IPS-NIHi7 (cell line): ENCODE results near the gene ADCY2.
A peak's percentile ranks its signal among the peaks of the same experiment; 100 is the strongest.

Experiments used
- DNase-seq: peaks from one replicate; pipeline ENCODE4 v3.0.0; 2012; ENCODE audit warnings: mixed read lengths; ENCODE audit errors: extremely low spot score

Gene ADCY2

DNA sequence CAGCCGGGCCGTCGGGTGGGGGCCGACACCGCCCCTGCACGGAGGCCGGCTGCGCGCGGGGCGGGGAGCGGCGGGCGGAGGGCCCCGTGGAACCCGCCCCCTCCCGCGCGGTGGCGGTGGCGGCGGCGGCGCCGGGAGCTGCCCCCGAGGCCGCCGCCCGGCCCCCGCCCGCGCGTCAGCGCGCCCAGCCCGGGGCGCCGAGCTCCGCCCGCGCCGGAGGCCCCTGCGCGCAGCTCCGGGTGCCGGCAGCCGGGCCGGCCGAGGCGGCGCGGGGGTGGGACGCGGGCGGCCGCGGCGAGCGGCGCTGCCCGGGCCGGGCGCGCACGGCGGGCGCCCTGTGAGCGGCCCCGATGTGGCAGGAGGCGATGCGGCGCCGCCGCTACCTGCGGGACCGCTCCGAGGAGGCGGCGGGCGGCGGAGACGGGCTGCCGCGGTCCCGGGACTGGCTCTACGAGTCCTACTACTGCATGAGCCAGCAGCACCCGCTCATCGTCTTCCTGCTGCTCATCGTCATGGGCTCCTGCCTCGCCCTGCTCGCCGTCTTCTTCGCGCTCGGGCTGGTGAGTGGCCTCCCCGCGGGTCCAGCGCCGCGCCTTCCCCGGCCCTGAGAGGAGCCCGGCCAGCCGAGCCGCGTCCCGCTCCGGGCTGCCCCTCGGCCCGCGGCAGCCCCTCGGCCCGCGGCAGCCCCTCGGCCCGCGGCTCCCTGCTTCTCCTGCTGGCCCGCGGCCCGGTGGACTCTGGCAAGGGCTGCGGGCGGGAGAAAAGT is at the start of gene ADCY2:
Gene ADCY2 (plus strand): TSS at position 192 of the 766 bp plus-strand sequence. CDS start 159 bp downstream, at position 351.
- peak; percentile 38 for DNase-seq

DNA sequence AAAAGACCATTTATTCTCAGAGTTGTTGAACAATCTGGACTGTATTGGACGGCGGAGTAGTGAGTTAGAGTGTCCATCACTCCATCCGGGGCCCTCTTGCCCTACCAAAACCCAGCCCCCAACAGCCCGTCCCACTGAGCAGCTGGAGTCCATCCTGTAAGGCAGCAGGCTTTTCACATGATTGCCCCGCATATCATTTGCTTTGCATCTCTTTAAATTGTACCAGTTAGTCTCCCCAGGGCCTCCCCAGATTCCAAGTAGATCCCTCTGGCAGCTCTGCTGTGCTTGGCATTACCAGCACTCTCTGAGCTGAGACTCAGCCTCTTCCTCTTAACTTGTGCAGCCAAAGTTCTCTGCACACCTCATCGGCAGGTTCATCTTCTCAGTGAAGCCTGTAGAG is 48.6 kb upstream of the ADCY2 start:
- peak; percentile 46 for DNase-seq

DNA sequence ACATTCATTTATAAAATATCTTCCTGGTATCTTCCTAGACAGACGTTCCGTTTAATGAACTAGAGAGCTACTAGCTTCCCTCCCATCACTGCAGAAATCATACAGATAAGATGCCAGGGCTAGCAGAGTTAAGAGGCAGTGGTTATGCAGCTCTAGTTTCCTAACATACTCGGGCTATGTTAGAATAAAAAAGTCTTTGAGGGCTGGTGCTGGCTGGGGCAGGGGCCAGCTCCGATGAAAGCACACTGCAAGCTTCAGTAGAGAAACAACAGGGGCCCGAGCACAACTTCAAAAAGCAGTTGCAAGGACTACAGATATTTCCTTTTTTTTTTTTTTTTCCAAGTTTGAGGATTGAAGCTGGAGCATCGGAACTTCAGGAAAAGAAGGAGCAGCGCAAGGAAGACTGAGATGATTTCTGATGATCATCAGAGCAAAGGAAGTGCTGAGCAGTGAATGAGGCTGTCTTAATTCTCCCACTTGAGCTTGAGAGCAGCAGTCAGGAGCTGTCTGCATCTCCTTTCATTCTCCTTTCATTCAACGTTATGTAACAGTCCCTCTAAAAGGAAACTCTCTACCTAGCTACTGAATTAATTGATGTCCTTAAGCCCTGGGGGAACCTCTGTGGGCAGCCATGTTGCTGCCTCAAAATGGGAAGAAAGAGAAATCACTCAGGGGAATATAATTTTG is 47.6 kb upstream of the ADCY2 start:
- peak; percentile 30 for DNase-seq

DNA sequence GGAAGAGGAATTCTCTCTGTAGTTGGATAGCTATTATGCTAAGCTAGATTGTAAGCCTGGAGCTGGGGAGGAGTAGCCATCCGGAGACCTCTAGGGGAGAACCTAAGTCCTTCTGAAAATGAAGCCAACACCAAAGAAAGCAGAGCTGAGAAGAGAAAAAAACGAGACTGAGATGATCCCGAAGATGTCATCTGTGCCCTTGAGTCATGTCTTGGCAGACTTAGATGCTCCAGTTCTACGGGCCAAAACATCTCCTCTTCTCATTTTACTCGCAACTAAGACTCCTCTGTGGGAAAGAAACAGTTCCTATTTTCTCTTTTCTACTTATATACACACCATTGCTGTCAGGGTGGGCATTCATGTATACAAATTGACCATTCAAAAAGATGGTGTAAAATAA is 34.3 kb upstream of the ADCY2 start:
- DNase-seq: no peak

DNA sequence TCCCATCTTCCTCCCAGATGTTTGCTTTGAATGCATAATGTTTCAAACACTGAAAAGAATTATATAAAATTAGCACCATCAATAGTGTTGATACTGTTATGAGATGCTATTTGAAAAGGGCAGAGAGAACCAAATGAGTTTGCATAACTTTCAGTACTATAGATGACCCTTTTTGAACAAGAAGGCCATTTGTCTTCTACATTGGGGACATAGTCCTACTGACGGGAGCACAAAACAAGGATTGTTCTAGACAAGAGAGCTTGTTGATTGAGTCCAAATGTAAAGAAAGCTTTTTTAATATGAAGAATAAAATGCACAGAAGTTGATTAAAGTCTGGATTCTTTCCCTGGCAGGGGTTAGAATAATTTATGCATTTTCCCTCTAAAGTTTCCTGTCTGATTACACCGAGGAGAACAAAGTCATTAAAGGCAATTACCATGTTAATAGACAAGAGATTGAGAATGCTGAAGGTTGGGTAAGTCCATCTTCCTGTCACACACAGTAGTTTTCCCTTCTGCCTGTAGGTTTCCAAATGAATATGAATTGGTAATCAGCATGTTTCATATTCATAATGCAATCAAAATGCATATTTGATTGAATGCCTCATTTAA is 32.8 kb upstream of the ADCY2 start:
- DNase-seq: no peak

DNA sequence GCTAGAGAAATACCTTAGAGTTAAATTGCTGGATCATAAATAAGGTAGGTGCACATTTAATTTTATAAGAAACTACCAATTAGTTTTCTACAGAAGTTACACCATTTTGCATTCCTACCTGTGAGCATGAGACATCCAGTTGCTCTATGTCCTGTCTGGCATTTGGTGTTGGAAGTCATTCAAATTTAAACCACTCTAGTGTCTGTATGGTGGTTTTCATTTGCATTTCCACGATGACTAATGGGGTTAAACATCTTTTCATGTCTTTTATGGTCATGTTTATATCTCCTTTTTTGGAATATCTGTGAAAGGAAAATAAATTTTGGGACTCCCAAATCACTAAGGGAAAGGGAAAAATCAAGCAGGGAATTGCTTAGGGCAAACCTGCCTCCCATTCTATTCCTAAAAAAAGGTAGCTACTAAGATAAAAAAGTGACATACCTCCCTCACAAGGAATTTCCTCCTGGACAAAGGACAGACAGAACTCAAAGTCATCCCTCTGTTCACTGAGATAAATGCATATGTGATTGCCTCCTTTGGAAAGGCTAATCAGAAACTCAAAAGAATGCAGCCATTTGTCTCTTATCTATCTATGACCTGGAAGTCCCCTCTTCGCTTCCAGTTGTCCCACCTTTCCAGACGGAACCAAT is 31.6 kb upstream of the ADCY2 start:
- DNase-seq: no peak

DNA sequence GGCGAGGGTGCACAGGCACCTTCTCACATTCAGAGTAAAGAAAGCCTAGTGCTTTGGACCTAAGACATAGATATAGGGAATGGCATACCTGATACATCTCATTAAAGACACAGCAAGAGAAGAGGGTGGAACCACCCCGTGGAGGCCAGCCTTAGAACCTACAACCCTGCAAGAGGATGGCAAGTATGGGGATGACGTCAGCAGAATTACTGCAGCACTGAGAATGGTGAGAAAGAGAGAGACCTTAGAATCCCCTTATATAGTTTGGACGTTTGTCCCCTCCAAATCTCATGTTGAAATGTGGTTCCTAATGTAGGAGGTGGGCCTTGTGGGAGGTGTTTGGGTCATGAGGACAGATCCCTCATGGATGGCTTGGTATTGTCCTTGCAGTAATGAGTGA is 28.2 kb upstream of the ADCY2 start:
- DNase-seq: no peak

DNA sequence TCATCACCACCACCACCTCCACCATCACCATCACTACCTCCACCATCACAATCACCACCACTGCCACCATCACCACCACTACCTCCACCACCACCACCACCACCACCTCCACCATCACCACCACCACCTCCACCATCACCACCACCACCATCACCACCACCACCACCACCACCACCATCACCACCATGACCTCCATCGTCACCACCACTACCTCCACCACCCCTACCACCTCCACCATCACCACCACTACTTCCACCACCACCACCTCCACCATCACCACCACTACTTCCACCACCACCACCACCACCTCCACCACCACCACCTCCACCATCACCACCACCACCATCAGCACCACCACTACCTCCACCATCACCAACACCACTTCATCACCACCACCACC is 23.5 kb upstream of the ADCY2 start:
- no peak for DNase-seq

DNA sequence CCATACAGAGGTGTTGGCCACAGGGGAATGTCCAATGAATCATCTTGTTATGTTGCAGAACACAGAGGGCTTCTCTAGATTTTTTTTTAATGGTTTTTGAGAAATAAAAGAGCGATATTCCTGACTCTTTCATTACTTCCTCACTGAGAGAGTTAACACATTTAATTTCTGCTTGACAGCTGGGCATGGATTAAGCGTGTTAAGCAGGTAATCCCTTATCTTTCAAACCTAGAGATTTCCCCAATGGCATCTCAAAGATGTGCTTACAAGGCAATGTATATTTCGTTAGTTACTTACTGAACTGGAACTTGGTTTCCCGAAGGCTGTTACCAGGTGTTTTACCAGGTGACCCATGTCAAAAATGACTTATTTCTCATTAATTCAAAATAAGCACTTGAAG is 21.8 kb upstream of the ADCY2 start:
- no peak for DNase-seq

DNA sequence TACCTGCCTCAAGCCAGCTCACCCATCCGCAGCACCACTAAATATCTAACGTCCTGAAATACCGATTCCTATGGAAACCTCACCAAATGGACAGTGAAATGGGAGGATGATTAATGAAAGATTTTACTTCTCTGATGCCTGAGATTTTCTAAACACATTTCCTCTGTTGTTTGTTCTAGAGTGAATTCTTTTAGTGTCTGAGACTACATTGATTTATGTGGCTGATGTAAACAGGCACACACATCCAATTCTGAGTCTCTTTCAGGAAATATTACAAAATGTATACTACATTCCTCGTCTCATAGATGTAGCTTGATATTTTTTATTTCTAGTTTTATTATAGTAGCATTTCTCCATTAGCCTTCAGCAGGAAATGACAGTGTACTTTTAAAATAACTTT is 20.5 kb upstream of the ADCY2 start:
- DNase-seq: no peak

DNA sequence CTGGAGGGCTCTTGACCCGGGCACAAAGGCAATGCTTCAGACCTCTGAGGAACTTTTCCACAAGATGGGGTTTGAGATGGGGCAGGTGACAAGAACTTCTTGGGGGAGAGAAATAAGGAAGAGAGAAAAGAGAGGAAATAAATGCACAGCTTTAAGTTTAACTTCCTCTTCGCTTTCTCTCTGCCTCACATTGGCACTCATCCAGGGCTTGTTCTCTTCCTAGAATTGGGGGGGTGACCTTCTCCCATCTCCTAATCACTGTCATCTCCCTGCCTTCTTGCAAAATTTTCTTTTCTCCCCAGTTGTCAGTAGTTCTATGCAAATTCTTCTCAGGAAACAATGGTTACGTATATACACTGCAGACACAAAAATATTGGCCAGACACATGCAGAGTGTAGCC is 19.1 kb upstream of the ADCY2 start:
- no peak for DNase-seq

DNA sequence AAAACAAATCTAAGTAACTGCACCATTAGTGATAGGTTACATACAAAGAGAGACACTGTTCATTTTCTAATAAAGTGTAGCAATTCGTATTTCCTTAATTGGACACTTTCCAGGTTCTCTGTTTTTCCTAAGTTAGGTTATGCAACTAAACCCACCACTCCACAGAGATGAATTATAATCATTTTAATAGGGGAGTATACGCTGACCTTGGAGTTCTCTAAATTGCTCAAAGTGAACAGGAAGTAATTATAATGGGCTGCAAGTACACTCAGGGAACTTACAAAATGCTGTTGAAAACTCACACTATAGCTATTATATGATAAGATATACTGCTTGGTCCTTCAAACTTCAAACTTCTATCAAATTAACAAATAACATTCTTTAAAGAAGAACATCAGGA is 18.2 kb upstream of the ADCY2 start:
- DNase-seq: no peak

DNA sequence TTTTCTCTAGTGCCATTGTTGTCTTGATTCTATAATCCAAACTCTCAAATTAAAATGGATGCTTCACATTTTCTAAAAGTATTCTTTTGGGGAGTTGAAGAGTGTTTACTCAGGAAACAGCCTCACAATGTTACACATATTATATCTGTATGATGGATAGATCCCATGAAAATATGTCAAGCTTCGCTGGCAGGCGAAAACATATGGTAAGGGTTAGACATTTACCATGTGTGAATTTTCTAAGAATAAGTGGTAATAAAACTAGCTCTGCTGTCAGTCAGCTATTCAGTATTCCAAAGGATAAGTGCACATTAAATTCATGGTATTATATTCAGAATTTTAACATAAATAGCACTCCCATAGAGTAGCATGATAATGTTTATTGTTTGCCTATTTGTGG is 13.3 kb upstream of the ADCY2 start:
- DNase-seq: no peak

DNA sequence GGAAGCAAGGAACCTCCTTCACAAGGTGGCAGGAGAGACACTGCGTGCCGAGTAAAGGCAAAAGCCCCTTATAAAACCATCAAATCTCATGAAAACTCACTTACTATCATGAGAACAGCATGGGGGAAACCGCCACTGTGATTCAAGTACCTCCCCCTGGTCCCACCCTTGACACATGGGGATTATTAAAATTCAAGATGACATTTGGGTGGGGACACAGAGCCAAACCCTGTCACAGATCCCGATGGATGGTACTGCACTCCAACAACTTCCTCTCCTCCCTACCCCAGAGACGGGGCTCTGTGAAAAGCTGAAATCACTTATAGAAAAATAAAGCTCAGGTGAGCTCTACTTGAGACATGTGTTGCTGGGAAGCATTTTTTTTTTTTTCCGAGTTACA is 10.3 kb upstream of the ADCY2 start:
- DNase-seq: no peak

DNA sequence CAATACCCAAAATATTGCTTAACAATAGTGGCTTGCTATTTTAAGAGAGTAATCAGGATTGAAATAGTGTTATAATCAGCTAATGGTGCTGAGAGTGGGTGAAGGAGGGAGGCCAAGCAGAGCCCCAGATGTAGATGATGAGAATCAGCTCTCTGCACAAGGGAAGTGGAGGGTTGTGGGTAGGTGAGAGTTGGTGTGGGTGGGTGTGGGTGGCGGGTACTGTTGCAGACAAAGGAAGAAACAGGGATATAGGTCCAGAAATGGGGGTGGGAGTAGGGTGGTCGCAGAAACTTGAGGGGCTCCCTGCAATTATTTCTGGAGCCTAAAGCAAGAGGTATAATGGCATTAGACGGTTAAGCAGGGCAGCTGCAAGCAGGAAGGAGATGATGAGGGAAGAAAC is 7.4 kb upstream of the ADCY2 start:
- no peak for DNase-seq

DNA sequence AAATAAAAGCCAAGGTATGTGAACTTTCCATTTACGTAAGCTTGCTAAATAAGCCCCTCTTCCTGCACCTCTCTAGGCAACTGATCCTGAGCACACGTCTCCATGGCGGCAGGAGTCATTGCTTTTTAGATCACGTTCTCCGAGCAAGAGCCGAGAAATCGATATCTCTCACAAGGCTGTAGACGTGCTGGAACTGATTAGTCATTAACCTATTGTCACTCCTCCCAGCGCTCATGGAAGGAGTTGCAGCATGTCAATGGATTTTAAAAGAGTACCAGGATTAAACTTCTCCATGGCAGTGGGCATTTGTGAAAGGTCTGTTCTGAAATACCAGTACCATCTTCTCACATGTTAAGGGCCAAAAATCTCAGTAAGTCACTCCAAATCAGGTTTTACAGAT is 4.7 kb upstream of the ADCY2 start:
- DNase-seq: peak; percentile 37

DNA sequence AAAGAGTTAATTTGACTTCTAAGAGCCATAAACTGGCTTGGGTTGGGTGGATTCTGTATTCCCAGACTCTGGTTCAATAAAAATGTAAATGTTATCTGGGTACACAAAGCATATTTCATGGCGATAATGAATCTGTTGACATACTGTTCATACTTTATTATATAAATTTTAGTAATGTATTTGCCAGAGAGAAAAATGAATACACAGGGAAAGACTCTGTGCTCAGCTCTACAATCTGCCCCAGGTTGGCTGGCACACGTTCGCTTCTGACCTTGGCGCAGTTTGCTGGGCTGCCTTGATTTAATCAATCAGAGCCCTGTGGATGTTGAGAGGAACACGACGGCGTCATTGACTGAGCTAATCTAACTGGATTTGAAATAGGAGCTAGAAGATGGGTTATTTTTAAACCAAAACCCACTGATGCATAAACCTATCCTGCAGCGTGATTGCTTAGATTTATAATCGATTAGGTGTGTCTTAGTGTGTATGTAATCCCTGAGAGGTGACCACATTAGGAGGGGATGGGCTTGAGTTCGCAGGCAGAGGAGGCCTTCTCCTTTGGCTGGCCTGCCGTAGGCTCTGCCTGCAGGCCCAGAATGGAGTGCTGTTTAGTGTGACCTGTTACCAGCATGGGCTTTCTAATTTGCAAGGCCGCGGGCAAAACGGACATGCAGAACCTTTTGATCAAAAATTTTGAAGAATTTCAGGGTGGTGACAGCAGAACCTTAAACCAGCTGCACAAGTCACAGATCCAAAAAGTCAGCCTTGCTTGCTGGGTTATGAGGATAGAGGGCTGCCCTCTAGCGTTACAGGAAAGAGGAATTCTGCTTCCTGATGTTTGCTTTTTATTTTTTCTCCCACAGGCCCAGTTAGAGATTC is 3.9 kb upstream of the ADCY2 start:
- DNase-seq: peak; percentile 59

DNA sequence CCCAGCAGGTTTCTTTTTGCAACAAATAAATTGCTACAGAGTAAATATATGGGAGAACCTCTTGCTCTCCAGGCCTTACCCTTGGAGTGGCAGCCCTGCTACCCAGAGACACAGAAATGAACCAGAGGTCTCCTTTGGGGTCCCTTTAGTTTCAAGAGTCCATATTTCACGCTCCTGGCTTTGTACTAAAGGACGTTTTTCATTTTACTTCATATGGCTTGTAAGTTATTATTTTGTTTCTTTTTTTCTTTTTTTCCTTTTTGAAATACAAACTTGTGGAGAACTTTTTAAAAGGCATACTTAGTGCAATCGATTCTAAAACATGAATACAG is 3.3 kb upstream of the ADCY2 start:
- DNase-seq: no peak

DNA sequence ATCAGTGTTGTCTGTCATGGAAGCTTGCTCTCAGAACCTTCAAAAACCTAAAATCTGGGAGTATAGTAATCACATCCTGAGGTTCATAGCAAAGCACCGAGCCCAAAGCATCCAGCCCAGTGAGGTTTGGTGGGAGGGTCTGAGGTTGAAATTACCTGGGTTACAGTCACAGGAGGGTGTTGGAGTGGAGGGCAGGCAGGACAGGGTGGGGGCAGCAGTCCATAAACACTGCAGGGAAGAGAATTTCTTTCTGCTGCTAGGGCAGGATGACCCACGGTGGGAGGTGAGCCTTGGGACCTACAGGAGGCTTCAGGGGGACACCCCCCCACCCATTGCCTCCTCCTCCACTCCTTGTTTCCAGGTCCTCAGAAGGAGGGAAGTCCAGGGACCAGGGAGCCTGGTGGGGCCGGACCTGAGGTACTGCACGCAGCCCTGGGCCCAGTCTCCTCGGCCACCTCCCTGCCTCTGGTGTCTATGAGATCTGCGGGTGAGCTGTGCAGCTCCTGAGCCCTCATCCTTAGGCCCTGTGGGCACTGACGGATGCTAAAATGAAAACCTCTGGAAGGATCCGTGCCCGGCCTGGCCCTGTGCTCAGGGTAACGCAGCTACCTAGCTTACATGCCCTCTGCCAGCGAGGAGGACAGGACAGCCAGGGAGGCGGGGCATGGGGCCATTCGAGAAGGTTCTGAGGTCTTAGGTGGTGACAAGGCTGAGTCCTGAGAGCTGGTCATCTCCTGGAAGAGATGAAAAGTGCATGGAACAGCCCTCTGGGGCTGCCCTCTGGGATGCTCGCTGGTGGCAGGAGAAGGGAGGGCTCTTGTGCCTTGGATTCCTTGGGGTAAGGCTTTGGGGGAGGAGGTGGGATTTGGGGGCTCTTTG is 1.8 kb upstream of the ADCY2 start:
- DNase-seq: no peak

DNA sequence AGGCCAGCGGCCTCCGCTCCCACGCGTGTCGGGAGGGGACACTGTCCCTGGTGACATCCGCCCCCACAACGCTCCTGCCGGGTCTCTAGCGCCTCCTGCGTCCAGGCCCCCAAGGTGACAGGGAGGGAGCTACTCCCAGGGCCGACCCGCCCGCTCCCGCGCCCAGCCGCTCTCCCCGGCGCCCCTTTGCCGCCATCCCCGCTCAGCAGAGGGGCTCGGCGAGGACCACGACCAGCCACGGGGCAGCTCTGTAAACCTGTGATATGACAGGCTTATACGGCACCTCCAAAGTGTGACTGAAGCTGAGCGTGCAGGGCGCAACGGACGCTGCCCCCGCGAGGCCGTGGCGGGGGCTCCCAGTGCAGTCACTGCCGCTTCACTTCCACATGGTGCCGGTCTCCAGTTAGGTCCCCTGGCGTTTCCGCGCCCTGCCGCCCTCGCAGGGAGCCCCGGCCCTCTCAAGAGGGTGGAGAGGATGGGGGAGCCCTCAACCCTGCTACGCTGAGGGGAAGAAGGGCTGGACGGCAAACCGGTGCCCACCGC is 978 bp upstream of the ADCY2 start:
- DNase-seq: peak; percentile 73
